ENCODE results near the gene RIC3.

RIC3 gene

GRCh38 chr11:8205566-8205965 lies 36.7 kb upstream of the RIC3 start:
- no peak for TF ChIP-seq CTCF (conservative IDR thresholded peaks at IDR 0.05; ENCODE audit: low read depth, low read length)
- H3K79me2 ChIP-seq (ENCODE audit: insufficient read depth, low read depth) = no peaks in the 10 kb centered on the region

GRCh38 chr11:8204596-8204995 lies 35.8 kb upstream of the RIC3 start:
- Histone ChIP-seq H3K27ac (no peak overlapping the region), H3K36me3 (ENCODE audit: insufficient read depth) (no peaks in the 10 kb centered on the region), H3K9ac (no peak overlapping the region), H3K27me3 (ENCODE audit: insufficient read depth, low read depth) (no peaks in the 10 kb centered on the region), H3K79me2 (ENCODE audit: insufficient read depth, low read depth) (no peaks in the 10 kb centered on the region), H3K4me3 (IDR thresholded peaks at IDR 0.05; ENCODE audit: insufficient read depth, low read depth, low read length) (no peak overlapping the region), H2AFZ (ENCODE audit: low read depth) (no peak overlapping the region), H3K4me1 (ENCODE audit: low read depth, poor library complexity, severe bottlenecking) (peaks cover 7% of the 10 kb centered on the region), H3K4me2 (no peak overlapping the region), H4K20me1 (ENCODE audit: insufficient read depth) (no peaks in the 10 kb centered on the region)
- no peak for TF ChIP-seq CTCF (conservative IDR thresholded peaks at IDR 0.05; ENCODE audit: low read depth, low read length)

More at GRCh38 chr11:8205566-8205965, 36.7 kb upstream of the RIC3 start:
- no peaks in the 10 kb centered on the region for H3K27me3 ChIP-seq (ENCODE audit: insufficient read depth, low read depth)
- H3K4me1 ChIP-seq (ENCODE audit: low read depth, poor library complexity, severe bottlenecking) = peaks cover 7% of the 10 kb centered on the region
- no peak overlapping the region for H2AFZ ChIP-seq (ENCODE audit: low read depth)
- no peak overlapping the region for H3K27ac ChIP-seq
- H3K36me3 ChIP-seq (ENCODE audit: insufficient read depth) = no peaks in the 10 kb centered on the region
- H3K4me2 ChIP-seq = no peak overlapping the region
- H3K4me3 ChIP-seq (IDR thresholded peaks at IDR 0.05; ENCODE audit: insufficient read depth, low read depth, low read length) = no peak overlapping the region
- H4K20me1 ChIP-seq (ENCODE audit: insufficient read depth) = no peaks in the 10 kb centered on the region
- no peak overlapping the region for H3K9ac ChIP-seq

- no peak for TF ChIP-seq CTCF (conservative IDR thresholded peaks at IDR 0.05; ENCODE audit: low read depth, low read length)
These were observed 35.2 kb upstream of the RIC3 start for GRCh38 chr11:8204025-8204424.

GRCh38 chr11:8203414-8203715 lies 34.5 kb upstream of the RIC3 start:
- H3K27me3 ChIP-seq (ENCODE audit: insufficient read depth, low read depth) = no peaks in the 10 kb centered on the region
- no peak overlapping the region for H2AFZ ChIP-seq (ENCODE audit: low read depth)
- peaks cover 7% of the 10 kb centered on the region for H3K4me1 ChIP-seq (ENCODE audit: low read depth, poor library complexity, severe bottlenecking)
- no peaks in the 10 kb centered on the region for H3K36me3 ChIP-seq (ENCODE audit: insufficient read depth)
- H3K79me2 ChIP-seq (ENCODE audit: insufficient read depth, low read depth) = no peaks in the 10 kb centered on the region
- TF ChIP-seq CTCF (conservative IDR thresholded peaks at IDR 0.05; ENCODE audit: low read depth, low read length) = no peak
- no peak overlapping the region for H3K9ac ChIP-seq
- no peak overlapping the region for H3K27ac ChIP-seq
- H3K4me2 ChIP-seq = no peak overlapping the region
- H4K20me1 ChIP-seq (ENCODE audit: insufficient read depth) = no peaks in the 10 kb centered on the region
- H3K4me3 ChIP-seq (IDR thresholded peaks at IDR 0.05; ENCODE audit: insufficient read depth, low read depth, low read length) = no peak overlapping the region

More at GRCh38 chr11:8204025-8204424, 35.2 kb upstream of the RIC3 start:
- Histone ChIP-seq H2AFZ (ENCODE audit: low read depth) (no peak overlapping the region), H3K4me3 (IDR thresholded peaks at IDR 0.05; ENCODE audit: insufficient read depth, low read depth, low read length) (no peak overlapping the region), H3K9ac (no peak overlapping the region), H4K20me1 (ENCODE audit: insufficient read depth) (no peaks in the 10 kb centered on the region), H3K27me3 (ENCODE audit: insufficient read depth, low read depth) (no peaks in the 10 kb centered on the region), H3K79me2 (ENCODE audit: insufficient read depth, low read depth) (no peaks in the 10 kb centered on the region), H3K4me2 (no peak overlapping the region), H3K4me1 (ENCODE audit: low read depth, poor library complexity, severe bottlenecking) (peaks cover 7% of the 10 kb centered on the region), H3K27ac (no peak overlapping the region), H3K36me3 (ENCODE audit: insufficient read depth) (no peaks in the 10 kb centered on the region)

Measured in KMS-11 (cell line).